Activated CD4-positive, alpha-beta T cell treated with anti-CD3 and anti-CD28 coated beads, Interleukin-2, Interleukin-4, amounts not matched to agents 100 ng/mL and 50 ng/mL, durations not matched to agents 16 hours and 8 hours (primary cell): ENCODE measurements around the gene EPB41.

ENCODE experiments used
- DNase-seq: peaks from one replicate; pipeline ENCODE4 v3.0.0-alpha.2; 2020; ENCODE audit warnings: low spot score

EPB41 gene

DNA sequence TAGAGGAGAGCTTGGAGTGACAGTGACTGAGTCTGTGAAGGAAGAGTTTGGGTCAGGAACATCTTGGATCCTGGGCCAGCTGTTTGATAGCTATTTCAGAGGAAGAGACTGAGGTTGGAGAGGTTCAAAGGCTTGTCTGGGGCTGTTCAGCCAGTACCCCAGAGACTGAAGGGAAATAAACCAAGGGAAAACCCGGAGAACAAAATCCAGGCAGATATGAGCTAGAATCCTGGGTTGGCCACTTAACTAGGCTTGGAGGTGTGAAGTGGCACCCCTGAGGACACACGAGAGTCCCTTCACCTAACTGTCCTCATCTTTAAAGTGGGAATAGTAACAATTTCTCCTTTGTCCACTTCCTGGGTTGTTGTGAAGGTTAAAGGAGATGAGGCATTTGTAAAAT lies 23.1 kb upstream of the EPB41 start:
- DNase-seq, result no peak

DNA sequence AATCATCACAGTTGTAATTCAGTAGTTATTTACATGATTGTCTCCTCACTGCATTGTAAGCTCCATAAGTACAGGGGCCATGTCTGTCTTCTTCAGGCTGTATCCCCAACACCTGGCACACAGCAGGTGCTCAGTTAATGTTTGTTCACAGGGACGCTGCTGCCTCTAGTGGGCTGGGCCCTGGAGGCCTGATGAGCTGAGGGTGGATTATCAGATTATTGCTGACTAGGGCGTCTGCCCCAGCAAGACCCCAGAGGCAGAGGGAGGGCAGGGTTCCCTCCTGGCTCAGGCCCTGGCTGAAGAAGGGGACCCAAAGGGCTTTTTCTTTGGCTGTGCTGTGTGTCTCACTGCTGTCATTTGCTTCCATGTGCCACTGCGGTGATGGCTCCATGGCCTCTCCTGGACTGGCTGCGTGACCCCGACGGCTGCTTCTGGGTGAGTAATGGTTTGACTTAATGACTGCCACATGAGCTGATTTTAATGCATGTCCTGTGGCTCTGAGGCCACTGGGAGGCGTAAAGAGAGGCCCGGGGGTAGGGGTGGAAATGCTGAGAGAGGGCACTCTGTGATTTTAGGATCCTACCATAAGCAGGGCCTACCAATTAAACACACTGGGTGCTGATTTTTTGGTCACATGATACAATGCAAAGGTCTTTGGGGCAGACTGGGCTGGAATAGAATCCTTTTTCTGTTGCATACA lies 20.8 kb upstream of the EPB41 start:
- DNase-seq, result no peak

GRCh38 chr1:28894785-28895184 lies 19.6 kb upstream of the EPB41 start:
- DNase-seq, result no peak

GRCh38 chr1:28895896-28896608 lies 18.3 kb upstream of the EPB41 start:
- no peak for DNase-seq

GRCh38 chr1:28896609-28896986 lies 17.8 kb upstream of the EPB41 start:
- no peak for DNase-seq

- no peak for DNase-seq
Measured at GRCh38 chr1:28897789-28898188, 16.6 kb upstream of the EPB41 start.

DNA sequence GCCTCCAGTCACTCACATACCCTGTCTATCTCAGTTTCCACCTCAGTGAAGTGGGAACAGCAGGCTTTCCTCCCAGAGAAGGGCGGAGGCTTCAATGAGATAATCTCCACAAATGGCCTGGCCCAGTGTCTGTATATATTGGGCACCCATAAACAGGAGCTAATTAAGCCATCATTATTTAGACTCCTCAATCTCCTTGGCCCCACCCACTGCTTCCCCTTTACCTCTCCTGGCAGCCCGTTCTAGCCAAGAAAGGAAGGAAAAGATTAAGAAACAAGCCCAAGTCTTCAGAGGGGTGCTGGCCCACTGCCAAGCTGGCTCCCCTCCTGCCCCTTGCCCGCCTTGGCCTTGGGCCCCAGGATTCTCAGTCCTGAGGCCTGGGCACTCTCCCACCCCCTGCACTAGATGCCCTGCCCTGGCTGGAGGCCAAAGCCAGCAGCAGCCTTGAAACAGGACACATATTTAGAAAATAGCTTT lies 15.9 kb upstream of the EPB41 start:
- no peak for DNase-seq

- no peak for DNase-seq
Measured at GRCh38 chr1:28899267-28899666, 15.1 kb upstream of the EPB41 start.

DNA sequence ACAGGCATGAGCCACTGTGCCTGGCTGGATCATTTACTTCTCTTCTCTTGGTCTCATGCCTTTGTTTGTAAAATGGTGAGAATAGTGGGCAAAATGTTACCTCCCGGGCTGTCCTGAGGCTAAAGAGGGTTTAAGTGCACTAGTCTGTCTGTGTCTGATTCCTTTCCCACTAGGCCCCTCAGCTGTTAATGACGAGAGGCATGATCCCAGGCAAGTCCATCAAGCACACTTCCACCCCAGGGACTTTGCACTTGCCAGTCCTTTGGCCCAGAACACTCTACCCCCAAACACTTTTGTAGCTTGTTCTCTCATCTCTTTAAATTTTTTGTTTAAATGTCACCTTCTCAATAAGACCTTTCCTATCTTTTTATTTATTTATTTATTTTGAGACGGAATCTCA lies 13.8 kb upstream of the EPB41 start:
- no peak for DNase-seq

GRCh38 chr1:28902738-28903137 lies 11.6 kb upstream of the EPB41 start:
- no peak for DNase-seq

DNA sequence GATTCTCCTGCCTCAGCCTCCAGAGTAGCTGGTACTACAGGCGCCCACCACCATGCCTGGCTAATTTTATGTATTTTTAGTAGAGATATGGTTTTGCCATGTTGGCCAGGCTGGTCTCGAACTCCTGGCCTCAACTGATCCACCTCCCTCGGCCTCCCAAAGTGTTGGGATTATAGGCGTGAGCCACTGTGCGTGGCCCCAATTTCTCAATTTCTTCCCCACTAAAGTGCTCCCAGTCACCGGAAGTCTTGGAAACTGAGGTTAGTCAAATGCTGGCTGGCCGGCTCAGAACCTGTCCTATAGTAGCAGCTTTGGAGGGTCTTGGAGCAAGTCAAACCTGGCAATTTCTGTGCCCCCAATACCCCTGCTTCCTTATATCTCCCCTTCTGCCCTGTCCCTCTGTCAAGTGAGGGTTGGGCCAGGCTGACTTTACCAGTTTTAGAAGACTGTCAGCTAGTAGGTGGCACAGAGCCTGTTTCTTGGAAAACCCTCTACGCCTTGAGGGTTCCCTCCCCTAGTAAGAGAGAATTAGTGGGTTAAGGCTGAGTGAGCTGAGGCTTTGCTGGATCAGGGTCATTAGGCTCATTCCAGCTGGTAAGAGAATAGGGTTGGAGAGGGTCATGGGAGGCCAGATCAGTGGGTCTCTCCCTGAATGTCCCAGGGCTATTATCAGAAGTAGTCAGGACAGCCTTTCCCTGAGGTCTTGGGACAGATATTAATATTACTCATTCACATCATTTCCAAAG lies 8.3 kb upstream of the EPB41 start:
- DNase-seq, result no peak

DNA sequence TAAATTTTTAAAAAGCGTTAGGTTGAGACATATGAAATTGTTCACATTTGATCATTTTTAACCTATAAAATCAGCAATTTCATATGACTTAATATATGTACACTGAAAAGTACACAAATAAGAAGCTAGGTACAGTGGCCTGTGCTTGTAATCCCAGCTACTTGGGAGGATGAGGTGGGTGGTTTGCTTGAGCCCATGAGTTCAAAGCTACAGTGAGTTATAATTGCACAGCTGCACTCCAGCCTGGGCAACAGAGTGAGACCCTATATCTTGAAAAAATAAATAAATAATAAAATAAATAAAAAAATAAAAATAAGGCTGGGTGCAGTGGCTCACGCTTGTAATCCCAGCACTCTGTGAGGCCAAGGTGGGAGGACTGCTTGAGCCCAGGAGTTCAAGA lies 5.2 kb upstream of the EPB41 start:
- DNase-seq, result no peak

- DNase-seq, result no peak
Measured at GRCh38 chr1:28910379-28911115, 3.8 kb upstream of the EPB41 start.

GRCh38 chr1:28913786-28914227 lies 562 bp upstream of the EPB41 start:
- no peak for DNase-seq

GRCh38 chr1:28915031-28915895 lies 894 bp downstream of the EPB41 start:
- DNase-seq, result peak; percentile 51

DNA sequence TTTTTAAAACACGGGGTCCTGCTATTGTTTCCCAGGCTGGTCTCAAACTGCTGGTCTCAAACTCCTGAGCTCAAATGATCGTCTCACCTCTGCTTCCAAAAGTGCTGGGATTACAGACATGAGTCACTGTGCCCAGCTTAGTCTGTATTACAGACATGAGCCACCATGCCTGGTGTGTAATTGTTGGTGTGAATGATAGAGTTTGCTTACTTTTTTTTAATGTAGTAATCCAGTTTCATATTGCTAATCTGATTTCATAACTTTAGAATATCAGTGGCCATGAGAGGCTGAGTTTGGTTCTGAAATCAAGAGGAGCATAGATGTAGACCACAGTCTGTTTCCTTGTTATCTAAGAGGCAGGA lies 3.4 kb downstream of the EPB41 start:
- peak; percentile 28 for DNase-seq

DNA sequence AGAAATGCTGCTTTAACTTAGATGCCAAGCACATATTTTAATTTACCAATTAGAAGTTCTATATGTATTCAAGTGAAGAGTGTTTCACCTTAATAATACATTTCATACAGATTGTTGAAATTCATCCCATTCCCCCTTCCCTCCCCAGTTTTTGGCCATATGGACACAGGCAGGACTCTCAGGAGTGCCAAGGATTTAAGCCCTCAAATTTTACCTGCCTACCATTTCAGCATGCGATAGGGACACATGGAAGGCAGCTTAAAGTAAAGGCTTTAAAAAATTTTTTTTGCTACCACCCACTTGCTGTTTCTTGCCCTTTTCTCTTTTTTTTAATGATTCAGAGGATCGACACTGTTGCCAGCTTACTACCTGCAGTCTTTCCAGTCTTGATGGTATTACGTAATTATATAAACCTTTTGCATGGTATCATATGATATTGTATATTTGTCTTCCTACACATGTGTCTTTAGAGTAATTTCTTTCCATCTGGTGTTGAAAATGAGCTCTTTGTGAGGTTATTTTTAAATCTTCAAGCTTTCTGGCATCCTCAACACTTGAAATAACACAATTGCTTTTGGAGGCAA lies 7.0 kb downstream of the EPB41 start:
- DNase-seq, result no peak

DNA sequence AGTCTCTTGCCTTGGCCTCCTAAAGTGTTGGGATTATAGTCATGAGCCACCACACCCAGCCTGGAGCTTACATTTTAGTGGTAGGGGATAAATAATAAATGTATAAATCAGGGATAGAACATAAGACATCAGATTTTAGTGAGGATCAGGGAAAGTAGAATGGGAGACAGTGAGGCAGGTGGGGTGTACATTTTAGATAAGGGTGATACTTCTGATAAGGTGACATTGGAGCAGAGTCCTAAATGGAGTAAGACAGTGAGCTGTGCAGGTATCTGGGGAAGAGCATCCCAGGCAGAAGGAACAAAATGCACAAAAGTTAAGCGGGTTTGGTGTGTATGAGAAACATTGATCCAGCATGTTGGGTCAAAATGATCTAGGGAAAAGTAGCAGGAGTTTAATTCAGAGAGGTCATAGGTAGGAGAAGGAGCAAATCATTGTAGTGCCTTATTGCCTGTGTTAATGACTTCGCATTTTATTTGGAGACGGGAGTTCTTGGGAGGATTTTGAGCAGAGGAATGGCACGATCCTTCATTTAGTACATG lies 11.1 kb downstream of the EPB41 start:
- DNase-seq, result no peak

DNA sequence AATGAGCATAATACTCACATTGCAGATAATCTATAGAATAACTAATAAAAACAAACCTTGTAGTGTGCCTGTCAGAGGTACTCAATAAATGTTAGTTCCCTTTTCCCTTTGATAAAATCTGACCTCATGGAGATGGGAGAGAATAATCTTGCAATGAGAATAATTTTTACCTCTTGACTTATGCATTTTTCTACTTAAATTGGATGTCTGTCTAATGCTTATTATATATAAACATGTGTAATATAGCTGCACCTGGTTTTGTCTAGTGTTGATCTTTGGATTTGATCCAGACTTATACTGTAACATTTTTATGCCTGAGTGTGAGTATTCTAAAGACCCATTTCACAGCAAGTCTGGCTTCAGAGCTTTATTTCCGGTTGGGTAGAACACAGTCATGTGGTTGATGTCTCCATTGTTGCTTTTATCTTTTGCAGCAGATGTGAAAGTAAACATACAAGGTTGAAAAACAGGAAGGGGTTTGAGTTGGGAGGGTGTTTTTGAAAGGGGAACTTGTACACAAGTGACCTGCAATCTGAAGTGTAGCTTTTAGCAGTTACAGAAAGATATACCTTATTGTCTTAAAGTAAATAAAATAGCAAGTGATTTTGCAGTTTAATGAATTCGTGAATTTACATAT lies 12.4 kb downstream of the EPB41 start:
- DNase-seq, result peak; percentile 79

DNA sequence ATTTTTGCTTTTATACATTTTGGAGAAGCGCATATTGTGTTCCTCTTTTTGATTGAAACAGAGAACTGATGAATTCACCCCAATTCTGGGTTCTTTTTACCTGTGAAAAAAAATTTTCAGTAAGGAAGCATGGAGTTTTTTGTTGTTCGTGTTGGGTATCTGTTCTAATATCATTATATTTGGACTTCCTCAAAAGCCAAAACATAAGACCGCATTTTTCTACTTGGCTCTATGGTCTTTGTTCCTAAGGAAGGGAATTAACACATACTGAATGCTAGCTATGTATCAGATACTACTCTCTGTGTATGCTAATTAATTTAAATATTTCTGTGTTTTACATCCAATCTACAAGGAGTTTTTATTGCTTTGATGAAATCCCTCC lies 12.9 kb downstream of the EPB41 start:
- no peak for DNase-seq
